Measurements from ENCODE around the gene ZNF774.
A peak's percentile ranks its signal among the peaks of the same experiment; 100 is the strongest.

Gene ZNF774

DNA sequence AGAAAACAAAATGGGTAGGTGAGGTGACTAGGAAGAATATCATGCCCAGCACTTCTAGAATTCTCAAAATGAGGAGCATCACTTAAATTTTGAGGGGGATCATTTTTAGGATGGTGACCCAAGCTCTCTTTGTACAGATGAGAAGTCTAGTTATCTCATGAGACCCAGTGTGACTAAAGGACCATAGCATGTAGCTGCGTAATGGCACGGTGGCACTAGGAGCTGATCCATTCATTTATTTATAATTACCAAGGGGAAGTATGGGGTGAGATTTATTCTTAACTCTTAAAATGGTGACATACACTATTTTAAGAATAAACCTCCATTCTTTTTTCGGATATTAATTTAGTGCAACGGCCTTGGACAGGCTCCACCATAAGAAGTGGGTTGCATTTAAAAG lies 44.2 kb downstream of the ZNF774 start:
- H4K20me1 ChIP-seq (ENCODE audit: insufficient read depth, low read length) = peaks cover 17% of the 10 kb centered on the region; the same call in 1 of the 2 replicates
- ATAC-seq (ENCODE audit: insufficient read depth, low read depth) (no peak), DNase-seq (no peak)
- no peak overlapping the region for H3K9ac ChIP-seq (ENCODE audit: low read depth, low read length)
- H2AFZ ChIP-seq (ENCODE audit: low read depth, low read length) = no peak overlapping the region
- H3K4me3 ChIP-seq (ENCODE audit: low read depth in 1 of 2, low read length in 2 of 2) = no peak overlapping the region
- H3K4me1 ChIP-seq (ENCODE audit: insufficient read depth, low read length) = peaks cover 36% of the 10 kb centered on the region
- H3K79me2 ChIP-seq (ENCODE audit: insufficient read depth, low read length) = peaks cover 95% of the 10 kb centered on the region
- no peak overlapping the region for H3K27ac ChIP-seq (ENCODE audit: low read length)
- H3K36me3 ChIP-seq (ENCODE audit: insufficient read depth, low read length) = peaks cover 24% of the 10 kb centered on the region
- no peak overlapping the region for H3K4me2 ChIP-seq (ENCODE audit: insufficient read depth, low read length)
- no peak for TF ChIP-seq CTCF (IDR thresholded peaks at IDR 0.05; ENCODE audit: borderline replicate concordance, extremely low read depth, low read length, poor library complexity, severe bottlenecking)
- TF ChIP-seq EZH2 (IDR thresholded peaks at IDR 0.05; ENCODE audit: borderline replicate concordance, low read depth, low read length, severe bottlenecking) = no peak
- no peaks in the 10 kb centered on the region for H3K9me3 ChIP-seq (ENCODE audit: insufficient read depth, low read length, severe bottlenecking)
- no peaks in the 10 kb centered on the region for H3K27me3 ChIP-seq (ENCODE audit: insufficient read depth, low read length, poor library complexity)

- Histone ChIP-seq H3K4me2 (ENCODE audit: insufficient read depth, low read length) (peak overlapping the region; percentile 63), H3K27me3 (ENCODE audit: insufficient read depth, low read length, poor library complexity) (no peaks in the 10 kb centered on the region), H3K27ac (ENCODE audit: low read length) (peak overlapping the region; percentile 70), H3K9me3 (ENCODE audit: insufficient read depth, low read length, severe bottlenecking) (no peaks in the 10 kb centered on the region), H3K4me1 (ENCODE audit: insufficient read depth, low read length) (peaks cover 34% of the 10 kb centered on the region), H3K4me3 (ENCODE audit: low read depth in 1 of 2, low read length in 2 of 2) (peak overlapping the region in 1 of 2 experiments; percentile 45; a peak in 2 of 4 replicates), H3K79me2 (ENCODE audit: insufficient read depth, low read length) (peaks cover 96% of the 10 kb centered on the region), H3K36me3 (ENCODE audit: insufficient read depth, low read length) (peaks cover 6% of the 10 kb centered on the region; the same call in 1 of the 2 replicates), H3K9ac (ENCODE audit: low read depth, low read length) (peak overlapping the region; percentile 17; the same call in 1 of the 2 replicates), H2AFZ (ENCODE audit: low read depth, low read length) (no peak overlapping the region), H4K20me1 (ENCODE audit: insufficient read depth, low read length) (peaks cover 44% of the 10 kb centered on the region; the same call in 1 of the 2 replicates)
- ATAC-seq (ENCODE audit: insufficient read depth, low read depth) (no peak), DNase-seq (no peak)
- no peak for TF ChIP-seq CTCF (IDR thresholded peaks at IDR 0.05; ENCODE audit: borderline replicate concordance, extremely low read depth, low read length, poor library complexity, severe bottlenecking)
- no peak for TF ChIP-seq EZH2 (IDR thresholded peaks at IDR 0.05; ENCODE audit: borderline replicate concordance, low read depth, low read length, severe bottlenecking)
Measured at GRCh38 chr15:90400005-90400758, 48.1 kb downstream of the ZNF774 start.

DNA sequence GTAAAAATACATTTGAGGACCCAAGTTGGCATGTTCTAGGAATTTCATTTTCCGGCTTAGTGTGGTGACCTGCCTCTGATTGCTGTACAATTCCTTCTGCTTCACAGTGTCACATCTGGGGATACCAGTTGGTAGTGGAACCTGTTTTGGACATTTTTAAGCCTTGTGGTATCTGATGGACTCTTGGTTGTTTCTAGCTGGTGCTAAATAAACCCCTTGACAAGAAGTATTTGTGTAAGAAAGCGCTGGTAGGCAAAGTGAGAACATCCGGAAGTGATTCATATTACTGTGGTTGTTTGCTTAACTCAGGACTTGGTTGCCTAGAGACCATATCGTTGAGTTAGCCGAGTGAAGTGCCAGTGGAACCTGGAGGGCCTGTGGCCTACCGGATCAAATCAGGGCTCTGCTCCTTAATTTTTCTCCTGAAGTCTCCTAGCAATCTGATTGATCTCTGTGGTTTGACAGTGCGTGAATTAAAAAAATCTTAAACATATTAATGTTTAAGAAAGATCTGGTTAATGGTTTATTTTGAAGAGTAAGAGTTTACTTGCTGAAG lies 48.8 kb downstream of the ZNF774 start:
- peaks cover 39% of the 10 kb centered on the region; the same call in 1 of the 2 replicates for H4K20me1 ChIP-seq (ENCODE audit: insufficient read depth, low read length)
- H3K9ac ChIP-seq (ENCODE audit: low read depth, low read length) = peak overlapping the region; percentile 17; the same call in 1 of the 2 replicates
- H3K9me3 ChIP-seq (ENCODE audit: insufficient read depth, low read length, severe bottlenecking) = no peaks in the 10 kb centered on the region
- H3K4me1 ChIP-seq (ENCODE audit: insufficient read depth, low read length) = peaks cover 34% of the 10 kb centered on the region
- 0 out of 2 replicates have a peak, but pooled peaks cover 1% of the 10 kb centered on the region for H3K36me3 ChIP-seq (ENCODE audit: insufficient read depth, low read length)
- H3K27me3 ChIP-seq (ENCODE audit: insufficient read depth, low read length, poor library complexity) = no peaks in the 10 kb centered on the region
- TF ChIP-seq CTCF (IDR thresholded peaks at IDR 0.05; ENCODE audit: borderline replicate concordance, extremely low read depth, low read length, poor library complexity, severe bottlenecking) (no peak), EZH2 (IDR thresholded peaks at IDR 0.05; ENCODE audit: borderline replicate concordance, low read depth, low read length, severe bottlenecking) (no peak)
- H3K27ac ChIP-seq (ENCODE audit: low read length) = peak overlapping the region; percentile 70
- ATAC-seq (ENCODE audit: insufficient read depth, low read depth) (peak; percentile 100), DNase-seq (peak; percentile 65)
- H3K4me3 ChIP-seq (ENCODE audit: low read depth in 1 of 2, low read length in 2 of 2) = peak overlapping the region in 1 of 2 experiments; percentile 45; a peak in 2 of 4 replicates
- no peak overlapping the region; the same call in 1 of the 2 replicates for H2AFZ ChIP-seq (ENCODE audit: low read depth, low read length)
- H3K4me2 ChIP-seq (ENCODE audit: insufficient read depth, low read length) = peak overlapping the region; percentile 63
- H3K79me2 ChIP-seq (ENCODE audit: insufficient read depth, low read length) = peaks cover 96% of the 10 kb centered on the region

Data from DND-41 (cell line).